Measurements from ENCODE around the gene MGAT5. TPM values are rescaled to one million over a fixed set of nuclear protein-coding genes. Genes with fewer than 3 reads are reported as not detected.

Gene MGAT5
- total RNA-seq, 1 donor from 2014 or later: 21.2 TPM

- Histone ChIP-seq H3F3A (ENCODE audit: low read depth) (no peaks in the 10 kb centered on the region), H3K79me2 (ENCODE audit: low read depth) (no peaks in the 10 kb centered on the region), H3K27me3 (no peaks in the 10 kb centered on the region), H3K4me2 (no peak overlapping the region), H3K27ac (no peak overlapping the region), H2AFZ (replicated peaks) (no peak overlapping the region), H3K9ac (no peak overlapping the region), H4K20me1 (ENCODE audit: low read depth) (peaks cover 4% of the 10 kb centered on the region), H3K4me1 (no peaks in the 10 kb centered on the region), H3K36me3 (no peaks in the 10 kb centered on the region), H3K4me3 (no peak overlapping the region), H3K9me3 (ENCODE audit: low read depth) (no peaks in the 10 kb centered on the region)
- Mint-ChIP-seq H3K9me3 (no peaks in the 10 kb centered on the region), H3K27ac (no peak overlapping the region), H3K36me3 (peaks cover 1% of the 10 kb centered on the region), H3K27me3 (ENCODE audit: insufficient read depth, low read depth) (no peaks in the 10 kb centered on the region), H3K4me3 (no peak overlapping the region), H3K4me1 (peaks cover 12% of the 10 kb centered on the region)
- DNase-seq (ENCODE audit: low spot score): no peak
- TF ChIP-seq CTCF (IDR thresholded peaks at IDR 0.05): no peak
- no peak for TF ChIP-seq EZH2 (IDR thresholded peaks at IDR 0.05)
- no peak for TF ChIP-seq EZH2phosphoT487 (IDR thresholded peaks at IDR 0.05)
These were observed 25.5 kb downstream of the MGAT5 start for GRCh38 chr2:134279417-134279816.

- H3K4me1 ChIP-seq: no peaks in the 10 kb centered on the region
- no peak overlapping the region for H3K9ac ChIP-seq
- no peak overlapping the region for H3K27ac ChIP-seq
- H2AFZ ChIP-seq (replicated peaks): no peak overlapping the region
- no peaks in the 10 kb centered on the region for H3K36me3 ChIP-seq
- Mint-ChIP-seq H3K27ac (no peak overlapping the region), H3K4me1 (peaks cover 11% of the 10 kb centered on the region), H3K9me3 (no peaks in the 10 kb centered on the region), H3K36me3 (peaks cover 1% of the 10 kb centered on the region), H3K4me3 (no peak overlapping the region), H3K27me3 (ENCODE audit: insufficient read depth, low read depth) (no peaks in the 10 kb centered on the region)
- H3K27me3 ChIP-seq: no peaks in the 10 kb centered on the region
- no peak for DNase-seq (ENCODE audit: low spot score)
- H3K4me2 ChIP-seq: no peak overlapping the region
- TF ChIP-seq EZH2phosphoT487 (IDR thresholded peaks at IDR 0.05) (no peak), CTCF (IDR thresholded peaks at IDR 0.05) (no peak), EZH2 (IDR thresholded peaks at IDR 0.05) (no peak)
- H3F3A ChIP-seq (ENCODE audit: low read depth): no peaks in the 10 kb centered on the region
- H3K79me2 ChIP-seq (ENCODE audit: low read depth): no peaks in the 10 kb centered on the region
- H4K20me1 ChIP-seq (ENCODE audit: low read depth): peaks cover 4% of the 10 kb centered on the region
- no peaks in the 10 kb centered on the region for H3K9me3 ChIP-seq (ENCODE audit: low read depth)
- no peak overlapping the region for H3K4me3 ChIP-seq
These were observed 26.4 kb downstream of the MGAT5 start for GRCh38 chr2:134280231-134280630.

GRCh38 chr2:134280726-134281125 lies 26.9 kb downstream of the MGAT5 start:
- Mint-ChIP-seq H3K4me3 (no peak overlapping the region), H3K27me3 (ENCODE audit: insufficient read depth, low read depth) (no peaks in the 10 kb centered on the region), H3K9me3 (no peaks in the 10 kb centered on the region), H3K27ac (no peak overlapping the region), H3K4me1 (peaks cover 10% of the 10 kb centered on the region), H3K36me3 (peaks cover 1% of the 10 kb centered on the region)
- no peaks in the 10 kb centered on the region for H3K36me3 ChIP-seq
- H3K4me1 ChIP-seq: no peaks in the 10 kb centered on the region
- H3K27ac ChIP-seq: no peak overlapping the region
- peaks cover 4% of the 10 kb centered on the region for H4K20me1 ChIP-seq (ENCODE audit: low read depth)
- no peaks in the 10 kb centered on the region for H3K27me3 ChIP-seq
- H3K9ac ChIP-seq: no peak overlapping the region
- H3K4me3 ChIP-seq: no peak overlapping the region
- H3K9me3 ChIP-seq (ENCODE audit: low read depth): no peaks in the 10 kb centered on the region
- H3K79me2 ChIP-seq (ENCODE audit: low read depth): no peaks in the 10 kb centered on the region
- H3F3A ChIP-seq (ENCODE audit: low read depth): no peaks in the 10 kb centered on the region
- no peak overlapping the region for H2AFZ ChIP-seq (replicated peaks)
- DNase-seq (ENCODE audit: low spot score): no peak
- TF ChIP-seq CTCF (IDR thresholded peaks at IDR 0.05): no peak
- TF ChIP-seq EZH2 (IDR thresholded peaks at IDR 0.05): no peak
- no peak for TF ChIP-seq EZH2phosphoT487 (IDR thresholded peaks at IDR 0.05)
- H3K4me2 ChIP-seq: no peak overlapping the region
